Breast epithelium (tissue), 4 donors: ENCODE results near the gene AOPEP. TPM values are rescaled to one million over a fixed set of nuclear protein-coding genes. Genes with fewer than 3 reads are reported as not detected.
A peak's percentile ranks its signal among the peaks of the same experiment; 100 is the strongest.

Experiments
- DNase-seq, 2 donors: peaks; one replicate each; pipeline ENCODE4 v3.0.0-alpha.2; 2019; ENCODE audit warnings: low spot score in 2 of 2
- H3K27ac ChIP-seq, 2 donors: fragments of 200-600 bp; sonication (generic) in 1 of 2; one replicate each; pipeline ENCODE4 v1.5.1; 2016 to 2019; ENCODE audit warnings: mild to moderate bottlenecking in 1 of 2
- H3K27me3 ChIP-seq, 2 donors: fragments of 200-600 bp; sonication (generic) in 1 of 2; one replicate each; pipeline versions ENCODE4 v1.5.1 to v1.6.0; 2017 to 2019; ENCODE audit warnings: control low read depth in 1 of 2, mild to moderate bottlenecking in 1 of 2
- H3K36me3 ChIP-seq: fragments of 200-600 bp; one replicate; pipeline ENCODE4 v1.5.1; 2019
- H3K4me1 ChIP-seq, 2 donors: fragments of 200-600 bp; sonication (generic); one replicate each; pipeline ENCODE4 v1.5.1; 2016 to 2019; ENCODE audit warnings: control low read depth in 1 of 2
- H3K4me3 ChIP-seq, 3 donors: fragments of 200-600 bp; sonication (generic); 1 replicate in 2 of 3; 2 replicates in 1 of 3; pipeline ENCODE4 v1.5.1; 2016 to 2019; ENCODE audit warnings: mild to moderate bottlenecking in 3 of 3, moderate library complexity in 2 of 3
- H3K9me3 ChIP-seq, 2 donors: fragments of 200-600 bp; sonication (generic) in 1 of 2; one replicate each; pipeline ENCODE4 v1.5.1; 2016 to 2019; ENCODE audit warnings: control low read depth in 1 of 2
- CTCF ChIP-seq, 3 donors: fragments of 450-650 bp; IDR thresholded peaks; one replicate each; pipeline ENCODE4 v1.5.1; 2016 to 2017; ENCODE audit warnings: antibody characterized with exemption in 3 of 3, mild to moderate bottlenecking in 3 of 3, moderate library complexity in 3 of 3
- POLR2A ChIP-seq: fragments of 450-650 bp; IDR thresholded peaks from one replicate; pipeline ENCODE4 v1.6.1; 2016; ENCODE audit warnings: antibody characterized with exemption, mild to moderate bottlenecking, moderate library complexity
- POLR2AphosphoS5 ChIP-seq, 3 donors: sonication (generic); formaldehyde crosslinking; IDR thresholded peaks; one replicate each; pipeline ENCODE4 v1.6.1; 2017; ENCODE audit warnings: antibody characterized with exemption in 3 of 3
- intact Hi-C: fragments of 100-400 bp; cut with DNase I; formaldehyde crosslinking; loops from one replicate; pipeline ENCODE4 v1.15.1; 2023; ENCODE audit warnings: low total_unique reads
- total RNA-seq, 3 donors: library from RNA; depleted of rRNA; stranded (reverse); fragments of >200 nt; gene quantifications; one replicate each; pipeline ENCODE4 v1.1.0, GENCODE V29; 2016

The AOPEP gene
- total RNA-seq, 3 donors from 2014 or later: 15.5 to 94.1 (median 87.5) TPM

GRCh38 chr9:95127249-95128176 lies 401.0 kb downstream of the AOPEP start:
- TF ChIP-seq CTCF (IDR thresholded peaks at IDR 0.05) (peak; percentile 82 to 91 (median 88)), POLR2AphosphoS5 (IDR thresholded peaks at IDR 0.05) (peak in 2 of 3 donors; percentile 13 to 17), POLR2A (no peak)
- Histone ChIP-seq H3K36me3 (no peaks in the 10 kb centered on the region), H3K9me3 (no peaks in the 10 kb centered on the region), H3K4me3 (peak overlapping the region; percentile 25 to 59 (median 38)), H3K27me3 (no peaks in the 10 kb centered on the region), H3K27ac (no peak overlapping the region), H3K4me1 (no peaks in the 10 kb centered on the region)
- DNase-seq: peak; percentile 81 to 90
- intact Hi-C loops: no loop called here

DNA sequence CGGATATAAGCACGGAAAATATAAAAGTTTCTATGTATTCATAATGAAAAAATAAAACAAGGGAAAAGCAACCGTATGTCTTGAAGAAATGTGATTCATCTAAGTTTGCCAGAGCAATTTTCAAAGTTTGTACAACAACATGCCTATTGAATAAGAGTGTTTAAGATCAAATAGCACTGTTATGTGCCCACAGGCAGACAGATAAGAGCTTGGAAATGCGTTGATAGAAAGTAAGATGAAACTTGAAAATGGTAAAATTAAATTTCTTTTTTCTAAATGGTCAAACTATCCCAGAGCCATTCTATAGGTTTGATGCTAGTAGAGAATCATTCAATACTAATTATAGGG lies 401.7 kb downstream of the AOPEP start:
- no peaks in the 10 kb centered on the region for H3K36me3 ChIP-seq
- no peak overlapping the region for H3K27ac ChIP-seq
- no peaks in the 10 kb centered on the region for H3K27me3 ChIP-seq
- no peak for DNase-seq
- TF ChIP-seq POLR2AphosphoS5 (IDR thresholded peaks at IDR 0.05): no peak
- no peak for TF ChIP-seq CTCF (IDR thresholded peaks at IDR 0.05)
- no peak for TF ChIP-seq POLR2A
- no peaks in the 10 kb centered on the region for H3K9me3 ChIP-seq
- intact Hi-C loops: no loop called here
- H3K4me3 ChIP-seq: no peak overlapping the region
- no peaks in the 10 kb centered on the region for H3K4me1 ChIP-seq

- no peak for DNase-seq
- Histone ChIP-seq H3K36me3 (no peaks in the 10 kb centered on the region), H3K4me3 (no peak overlapping the region), H3K27me3 (no peaks in the 10 kb centered on the region), H3K4me1 (no peaks in the 10 kb centered on the region), H3K9me3 (no peaks in the 10 kb centered on the region), H3K27ac (no peak overlapping the region)
- intact Hi-C loops: no loop called here
- TF ChIP-seq CTCF (IDR thresholded peaks at IDR 0.05): no peak
- no peak for TF ChIP-seq POLR2AphosphoS5 (IDR thresholded peaks at IDR 0.05)
- no peak for TF ChIP-seq POLR2A
Observed at GRCh38 chr9:95129476-95130291, 403.2 kb downstream of the AOPEP start.

DNA sequence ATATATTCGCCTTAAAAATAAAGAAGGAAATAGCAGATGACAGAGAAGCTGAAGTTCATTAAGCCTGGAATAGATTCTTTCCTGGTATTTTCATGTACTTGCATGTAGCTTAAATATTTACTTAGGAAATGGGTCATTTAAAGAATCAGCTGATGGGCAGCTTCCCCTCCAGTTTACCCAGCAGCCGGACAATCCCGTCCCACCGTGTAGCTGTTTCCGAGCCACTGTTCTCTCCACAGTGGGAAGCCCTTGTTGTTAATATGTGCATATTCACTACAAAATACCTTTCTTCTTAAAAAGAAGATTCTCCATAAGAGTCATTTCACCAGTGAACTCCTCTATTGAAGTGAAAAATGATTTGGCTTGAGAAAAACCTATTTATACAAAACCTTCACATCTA lies 404.0 kb downstream of the AOPEP start:
- Histone ChIP-seq H3K36me3 (no peaks in the 10 kb centered on the region), H3K4me1 (no peaks in the 10 kb centered on the region), H3K4me3 (no peak overlapping the region), H3K27ac (no peak overlapping the region), H3K27me3 (no peaks in the 10 kb centered on the region), H3K9me3 (no peaks in the 10 kb centered on the region)
- TF ChIP-seq POLR2AphosphoS5 (IDR thresholded peaks at IDR 0.05): no peak
- no peak for TF ChIP-seq POLR2A
- no peak for TF ChIP-seq CTCF (IDR thresholded peaks at IDR 0.05)
- intact Hi-C loops: no loop called here
- DNase-seq: no peak
